Measurements from ENCODE around the gene DDAH1.

GRCh38 chr1:85339656-85340399 is 125.1 kb downstream of the DDAH1 start:
- TF ChIP-seq EZH2 (IDR thresholded peaks at IDR 0.05; ENCODE audit: borderline replicate concordance, low read depth, low read length, severe bottlenecking) (no peak), FOS (IDR thresholded peaks at IDR 0.05; ENCODE audit: borderline replicate concordance, insufficient read depth, low read length) (no peak)
